Body of pancreas (tissue), 4 donors: ENCODE data around the gene COL23A1. TPM values are rescaled to one million over a fixed set of nuclear protein-coding genes. Genes with fewer than 3 reads are reported as not detected.

ENCODE experiments used
- ATAC-seq: fragments of 150-250 bp; one replicate; pipeline ENCODE4 v1.9.1; 2016
- DNase-seq, 4 donors: peaks; one replicate each; pipeline ENCODE4 v3.0.0-alpha.2; 2019
- H3K27ac ChIP-seq, 4 donors: fragments of 200-600 bp; sonication (generic); 1 replicate in 3 of 4; 2 replicates in 1 of 4; pipeline versions ENCODE4 v1.5.1 to v1.6.1; 2016 to 2019; ENCODE audit warnings: mild to moderate bottlenecking in 1 of 4, mixed read lengths in 1 of 4, moderate library complexity in 1 of 4
- H3K27me3 ChIP-seq, 2 donors: fragments of 200-600 bp; sonication (generic); one replicate each; pipeline ENCODE4 v1.6.0; 2016; ENCODE audit warnings: mild to moderate bottlenecking in 1 of 2
- H3K36me3 ChIP-seq, 2 donors: fragments of 200-600 bp; sonication (generic); replicated peaks in 1 of 2; 2 replicates each; pipeline ENCODE4 v1.5.1; 2016; ENCODE audit warnings: low read depth in 2 of 2; ENCODE audit not compliant: insufficient read depth in 1 of 2
- H3K4me1 ChIP-seq: fragments of 200-600 bp; sonication (generic); one replicate; pipeline ENCODE4 v1.6.0; 2016
- H3K4me3 ChIP-seq, 2 donors: fragments of 200-600 bp; sonication (generic); 1 replicate in 1 of 2; 2 replicates in 1 of 2; pipeline ENCODE4 v1.5.1; 2016 to 2019
- H3K9me3 ChIP-seq, 3 donors: fragments of 200-600 bp; sonication (generic); 1 replicate in 2 of 3; 2 replicates in 1 of 3; pipeline ENCODE4 v1.5.1; 2016
- CTCF ChIP-seq, 7 experiments: fragments of 450-650 bp in 4 of 7; fragments of 200-600 bp in 3 of 7; sonication (generic) in 3 of 7; IDR thresholded peaks; one replicate each; pipeline ENCODE4 v1.5.1; 2016 to 2019; ENCODE audit warnings: antibody characterized with exemption in 7 of 7
- POLR2A ChIP-seq, 3 donors: fragments of 450-650 bp; IDR thresholded peaks; one replicate each; pipeline ENCODE4 v1.6.1; 2016; ENCODE audit warnings: antibody characterized with exemption in 3 of 3, mild to moderate bottlenecking in 2 of 3
- WGBS, 2 donors: methylation state at CpG; one replicate each; pipeline ENCODE4 v1.1.5; 2017; 5-methylcytosine and 5-hydroxymethylcytosine counted together
- intact Hi-C: fragments of 100-400 bp; cut with DNase I; formaldehyde crosslinking; loops from one replicate; pipeline ENCODE4 v1.15.1; 2023
- total RNA-seq, 2 donors: library from RNA; depleted of rRNA; stranded (reverse); fragments of >200 nt; gene quantifications; one replicate each; pipeline ENCODE4 v1.1.0, GENCODE V29; 2016

The COL23A1 gene
- total RNA-seq, 2 donors from 2014 or later: not detected

DNA sequence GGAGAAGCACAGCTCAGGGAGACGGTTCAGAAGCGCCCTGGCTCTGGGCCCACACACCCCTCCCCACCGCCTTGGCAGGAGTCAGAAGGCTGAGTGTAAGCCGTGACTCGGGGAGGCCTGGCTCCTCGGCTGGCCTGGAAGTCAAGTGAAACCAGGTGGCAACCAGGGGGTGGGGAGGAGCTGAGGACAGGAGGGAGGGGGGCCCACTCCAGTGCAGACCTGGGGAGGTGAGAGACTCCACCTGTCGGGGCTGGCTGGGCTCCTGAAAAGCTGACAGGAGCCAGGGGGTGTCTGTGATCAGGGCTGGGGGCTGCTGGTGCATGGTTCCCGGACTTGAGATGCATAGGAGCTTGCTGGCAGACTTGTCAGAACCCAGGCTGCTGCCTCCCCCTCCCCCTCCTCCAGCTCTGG is 207.4 kb downstream of the COL23A1 start:
- TF ChIP-seq CTCF (IDR thresholded peaks at IDR 0.05) (no peak), POLR2A (IDR thresholded peaks at IDR 0.05) (no peak)
- Histone ChIP-seq H3K9me3 (no peaks in the 10 kb centered on the region), H3K36me3 (no peaks in the 10 kb centered on the region), H3K4me3 (no peak overlapping the region), H3K4me1 (no peaks in the 10 kb centered on the region), H3K27me3 (peaks cover 0 to 4% of the 10 kb centered on the region in 2 donors), H3K27ac (no peak overlapping the region)
- DNase-seq: no peak
- intact Hi-C loops: no loop called here
- WGBS, 2 donors: 79 to 81% methylated on average over 7 to 8 of the region's 8 CpGs
- ATAC-seq: no peak

DNA sequence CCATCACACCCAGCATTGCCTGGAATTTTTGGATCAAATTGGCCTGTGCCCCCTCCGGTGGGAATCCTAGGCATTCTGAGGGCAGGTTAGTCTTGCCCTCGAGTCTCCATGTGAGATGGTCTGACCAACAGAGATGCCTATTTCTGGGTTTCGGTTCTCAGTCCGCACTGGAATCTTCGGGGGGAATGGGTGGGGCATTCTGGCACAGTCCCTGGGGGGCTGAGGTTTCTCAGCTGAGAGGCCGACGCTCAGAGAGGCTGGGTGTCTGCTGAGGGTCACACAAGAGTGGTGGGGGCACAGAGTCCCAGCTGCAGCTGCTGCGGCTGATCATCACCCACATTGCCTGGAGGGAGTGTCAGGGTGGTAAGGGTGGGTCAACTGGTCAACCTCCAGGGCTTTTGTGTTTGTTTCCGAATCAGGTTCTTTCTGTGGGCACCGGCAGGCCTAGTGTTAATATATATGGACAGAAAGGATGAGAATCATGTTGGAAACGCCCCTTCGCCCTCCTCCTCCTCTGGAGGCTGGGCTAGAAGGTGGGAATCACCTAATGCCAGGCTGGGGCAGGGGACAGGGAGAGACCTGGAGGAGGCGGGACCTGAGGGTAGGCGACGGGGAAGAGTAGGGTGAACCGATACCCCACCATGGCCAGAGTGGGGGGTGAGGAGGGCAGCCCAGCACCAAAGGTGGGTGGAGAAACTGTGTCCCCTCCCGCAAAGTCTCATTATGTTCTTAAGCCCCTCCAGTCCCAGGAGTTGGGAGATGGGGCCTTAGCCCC is 208.1 kb downstream of the COL23A1 start:
- Histone ChIP-seq H3K4me1 (no peaks in the 10 kb centered on the region), H3K9me3 (no peaks in the 10 kb centered on the region), H3K27me3 (peaks cover 0 to 4% of the 10 kb centered on the region in 2 donors), H3K4me3 (no peak overlapping the region), H3K36me3 (no peaks in the 10 kb centered on the region), H3K27ac (no peak overlapping the region)
- ATAC-seq (no peak), DNase-seq (no peak)
- intact Hi-C loops: no loop called here
- 74 to 82% methylated on average over 15 of the region's 17 CpGs for WGBS, 2 donors
- TF ChIP-seq CTCF (IDR thresholded peaks at IDR 0.05): no peak
- no peak for TF ChIP-seq POLR2A (IDR thresholded peaks at IDR 0.05)

DNA sequence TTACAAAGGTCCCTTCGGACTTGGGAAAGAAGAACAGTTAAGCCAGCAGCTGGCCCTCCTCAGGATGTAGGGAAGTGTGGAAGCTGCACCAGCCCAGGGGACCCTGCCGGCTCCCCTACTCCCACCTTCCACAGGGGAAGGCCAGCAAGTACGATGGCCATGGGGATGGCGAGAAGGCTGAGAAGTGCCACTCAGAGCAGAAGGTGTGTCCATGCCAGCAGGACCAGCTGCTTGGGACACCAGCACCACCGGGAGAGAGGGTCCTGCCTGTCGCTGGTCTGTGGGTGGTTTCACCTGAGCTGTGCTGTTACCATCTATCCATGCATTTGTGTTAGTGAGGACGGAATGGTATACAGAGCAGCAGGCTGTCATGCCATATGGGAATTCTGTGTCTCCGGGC is 209.0 kb downstream of the COL23A1 start:
- intact Hi-C loops: no loop called here
- TF ChIP-seq CTCF (IDR thresholded peaks at IDR 0.05): no peak
- no peak for TF ChIP-seq POLR2A (IDR thresholded peaks at IDR 0.05)
- Histone ChIP-seq H3K27ac (no peak overlapping the region), H3K9me3 (no peaks in the 10 kb centered on the region), H3K4me1 (no peaks in the 10 kb centered on the region), H3K27me3 (peaks cover 0 to 4% of the 10 kb centered on the region in 2 donors), H3K36me3 (no peaks in the 10 kb centered on the region), H3K4me3 (no peak overlapping the region)
- no peak for DNase-seq
- WGBS, 2 donors: 83 to 96% methylated on average over 4 to 8 of the region's 8 CpGs
- ATAC-seq: no peak

DNA sequence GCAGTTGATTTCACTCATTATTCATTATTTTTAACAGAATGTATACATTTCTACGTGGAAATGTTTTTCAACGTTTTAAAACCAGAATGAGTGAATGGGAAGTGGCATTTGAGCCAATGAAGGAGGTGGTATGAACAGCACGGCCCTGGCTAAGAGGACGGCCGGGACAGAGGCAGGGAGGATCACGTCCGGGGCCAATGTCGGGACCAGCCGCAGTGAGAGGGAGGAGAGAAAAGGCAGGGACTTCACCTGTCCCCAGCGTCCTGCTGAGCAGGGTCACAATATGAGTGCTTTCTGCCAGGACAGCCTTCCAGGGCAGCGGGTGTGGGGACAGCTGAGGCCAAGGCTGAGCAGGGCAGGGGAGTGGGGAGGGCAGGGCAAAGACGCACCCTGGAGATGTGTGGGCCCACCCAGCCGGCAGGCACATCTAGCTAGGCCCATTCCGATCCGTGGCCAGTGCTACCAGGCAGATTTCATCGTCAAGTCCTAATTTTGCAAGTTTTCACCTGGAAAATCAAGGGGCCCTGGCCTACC is 209.6 kb downstream of the COL23A1 start:
- TF ChIP-seq POLR2A (IDR thresholded peaks at IDR 0.05): no peak
- TF ChIP-seq CTCF (IDR thresholded peaks at IDR 0.05): no peak
- H3K4me3 ChIP-seq: no peak overlapping the region
- no peaks in the 10 kb centered on the region for H3K9me3 ChIP-seq
- no peaks in the 10 kb centered on the region for H3K36me3 ChIP-seq
- no peaks in the 10 kb centered on the region for H3K4me1 ChIP-seq
- ATAC-seq (no peak), DNase-seq (no peak)
- 67 to 75% methylated on average over 11 to 16 of the region's 16 CpGs for WGBS, 2 donors
- H3K27ac ChIP-seq: no peak overlapping the region
- intact Hi-C loops: no loop called here
- H3K27me3 ChIP-seq: peaks cover 0 to 4% of the 10 kb centered on the region in 2 donors

DNA sequence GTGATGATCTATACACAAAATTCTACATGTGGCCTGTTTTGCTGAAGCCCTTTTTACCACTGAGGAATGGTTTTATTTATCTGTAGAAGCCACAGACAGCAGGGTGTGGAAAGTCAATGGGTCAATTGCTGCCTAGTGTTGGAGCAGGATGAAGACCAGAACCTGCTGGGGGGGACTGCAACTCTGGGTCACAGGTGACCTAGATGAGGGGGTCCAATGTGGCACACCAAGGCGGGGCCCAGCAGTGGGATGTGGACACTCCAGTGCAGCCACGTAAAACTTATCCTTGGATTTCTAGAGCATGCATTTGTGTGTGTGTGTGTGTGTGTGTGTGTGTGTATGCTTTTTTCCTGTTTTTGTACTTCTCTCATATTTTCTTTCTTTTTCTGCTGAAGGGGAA is 210.1 kb downstream of the COL23A1 start:
- Histone ChIP-seq H3K9me3 (no peaks in the 10 kb centered on the region), H3K27me3 (peaks cover 0 to 4% of the 10 kb centered on the region in 2 donors), H3K4me1 (no peaks in the 10 kb centered on the region), H3K4me3 (no peak overlapping the region), H3K36me3 (no peaks in the 10 kb centered on the region), H3K27ac (no peak overlapping the region)
- no peak for DNase-seq
- WGBS, 2 donors: 79 to 84% methylated on average over 2 of the region's 2 CpGs
- intact Hi-C loops: no loop called here
- TF ChIP-seq CTCF (IDR thresholded peaks at IDR 0.05) (no peak), POLR2A (IDR thresholded peaks at IDR 0.05) (no peak)
- no peak for ATAC-seq
